Hepatocyte (in vitro differentiated cells): ENCODE results near the gene TRPC4.

ENCODE experiments used
- EZH2 ChIP-seq: fragments of 200-600 bp; sonication (generic); IDR thresholded peaks from 2 replicates; pipeline ENCODE4 v1.6.1; 2016; ENCODE audit warnings: antibody characterized with exemption, mild to moderate bottlenecking, borderline replicate concordance
- EZH2phosphoT487 ChIP-seq: fragments of 200-600 bp; sonication (generic); IDR thresholded peaks from one replicate; pipeline ENCODE4 v1.6.1; 2018; ENCODE audit warnings: antibody characterized with exemption, mild to moderate bottlenecking, low read depth, moderate library complexity; ENCODE audit not compliant: unreplicated experiment, severe bottlenecking
- TF ChIP-seq, protein P1 (sequence below): fragments of 200-600 bp; sonication (generic); IDR thresholded peaks from 2 replicates; pipeline ENCODE4 v1.5.1; 2016; ENCODE audit warnings: antibody characterized with exemption, mild to moderate bottlenecking; ENCODE audit not compliant: poor library complexity

DNA sequence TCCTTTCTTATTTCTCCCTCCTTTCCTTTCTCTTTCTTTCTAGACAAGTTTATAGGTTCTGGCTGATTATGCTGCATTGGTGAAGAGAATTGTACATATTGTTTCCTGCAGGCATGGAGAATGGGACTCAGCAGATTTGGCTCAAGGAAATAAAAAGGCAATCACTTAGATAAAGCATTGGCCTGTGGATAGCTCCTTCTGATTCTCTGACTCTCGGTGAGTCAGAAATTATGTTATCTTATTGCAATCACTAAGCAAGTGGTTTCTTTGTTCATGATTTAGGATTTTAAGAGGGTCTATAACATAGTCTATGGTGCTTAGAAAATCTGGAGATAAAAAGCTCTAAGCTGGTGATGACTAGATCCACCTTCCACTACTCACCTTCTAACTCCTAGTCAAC lies 217.0 kb downstream of the TRPC4 start:
- TF ChIP-seq, protein P1, sequence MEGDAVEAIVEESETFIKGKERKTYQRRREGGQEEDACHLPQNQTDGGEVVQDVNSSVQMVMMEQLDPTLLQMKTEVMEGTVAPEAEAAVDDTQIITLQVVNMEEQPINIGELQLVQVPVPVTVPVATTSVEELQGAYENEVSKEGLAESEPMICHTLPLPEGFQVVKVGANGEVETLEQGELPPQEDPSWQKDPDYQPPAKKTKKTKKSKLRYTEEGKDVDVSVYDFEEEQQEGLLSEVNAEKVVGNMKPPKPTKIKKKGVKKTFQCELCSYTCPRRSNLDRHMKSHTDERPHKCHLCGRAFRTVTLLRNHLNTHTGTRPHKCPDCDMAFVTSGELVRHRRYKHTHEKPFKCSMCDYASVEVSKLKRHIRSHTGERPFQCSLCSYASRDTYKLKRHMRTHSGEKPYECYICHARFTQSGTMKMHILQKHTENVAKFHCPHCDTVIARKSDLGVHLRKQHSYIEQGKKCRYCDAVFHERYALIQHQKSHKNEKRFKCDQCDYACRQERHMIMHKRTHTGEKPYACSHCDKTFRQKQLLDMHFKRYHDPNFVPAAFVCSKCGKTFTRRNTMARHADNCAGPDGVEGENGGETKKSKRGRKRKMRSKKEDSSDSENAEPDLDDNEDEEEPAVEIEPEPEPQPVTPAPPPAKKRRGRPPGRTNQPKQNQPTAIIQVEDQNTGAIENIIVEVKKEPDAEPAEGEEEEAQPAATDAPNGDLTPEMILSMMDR, result no peak
- no peak for TF ChIP-seq EZH2
- no peak for TF ChIP-seq EZH2phosphoT487
